Hepatocyte (in vitro differentiated cells): Measurements from ENCODE around the gene UBXN7.

ENCODE experiments used
- CTCF ChIP-seq: fragments of 200-600 bp; sonication (generic); IDR thresholded peaks from 2 replicates; pipeline ENCODE4 v1.5.1; 2016; ENCODE audit warnings: antibody characterized with exemption, mild to moderate bottlenecking; ENCODE audit not compliant: poor library complexity
- EZH2 ChIP-seq: fragments of 200-600 bp; sonication (generic); IDR thresholded peaks from 2 replicates; pipeline ENCODE4 v1.6.1; 2016; ENCODE audit warnings: antibody characterized with exemption, mild to moderate bottlenecking, borderline replicate concordance

- no peak for TF ChIP-seq CTCF
- TF ChIP-seq EZH2 = no peak
Measured at GRCh38 chr3:196440696-196441095, 8.5 kb upstream of the UBXN7 start.
